Body of pancreas (tissue), 4 donors: ENCODE results near the gene N4BP2L2.

Source experiments
- POLR2A ChIP-seq, 3 donors: fragments of 450-650 bp; IDR thresholded peaks; one replicate each; pipeline ENCODE4 v1.6.1; 2016; ENCODE audit warnings: antibody characterized with exemption in 3 of 3, mild to moderate bottlenecking in 2 of 3
- TF ChIP-seq, protein P1 (sequence below), 7 experiments: fragments of 450-650 bp in 4 of 7; fragments of 200-600 bp in 3 of 7; sonication (generic) in 3 of 7; IDR thresholded peaks; one replicate each; pipeline ENCODE4 v1.5.1; 2016 to 2019; ENCODE audit warnings: antibody characterized with exemption in 7 of 7

DNA sequence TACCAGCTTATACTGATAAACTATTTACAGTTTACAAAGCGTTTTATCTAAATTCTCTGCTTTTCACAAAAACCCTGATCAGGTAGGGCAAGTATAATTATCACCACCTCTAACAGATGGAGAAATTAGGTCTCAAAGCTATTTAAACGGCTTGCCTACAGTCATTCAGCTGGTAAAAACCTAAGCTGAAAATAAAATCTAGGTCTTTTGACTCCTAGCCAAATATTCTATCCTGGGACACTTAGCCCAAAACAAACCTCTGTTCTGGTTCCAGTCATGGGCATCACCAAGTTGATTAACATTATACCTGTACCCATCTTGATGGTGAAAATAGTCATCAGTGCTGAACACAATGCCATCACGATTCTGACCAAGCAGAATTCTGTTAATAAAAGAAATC is 11.4 kb downstream of the N4BP2L2 start:
- TF ChIP-seq, protein P1, sequence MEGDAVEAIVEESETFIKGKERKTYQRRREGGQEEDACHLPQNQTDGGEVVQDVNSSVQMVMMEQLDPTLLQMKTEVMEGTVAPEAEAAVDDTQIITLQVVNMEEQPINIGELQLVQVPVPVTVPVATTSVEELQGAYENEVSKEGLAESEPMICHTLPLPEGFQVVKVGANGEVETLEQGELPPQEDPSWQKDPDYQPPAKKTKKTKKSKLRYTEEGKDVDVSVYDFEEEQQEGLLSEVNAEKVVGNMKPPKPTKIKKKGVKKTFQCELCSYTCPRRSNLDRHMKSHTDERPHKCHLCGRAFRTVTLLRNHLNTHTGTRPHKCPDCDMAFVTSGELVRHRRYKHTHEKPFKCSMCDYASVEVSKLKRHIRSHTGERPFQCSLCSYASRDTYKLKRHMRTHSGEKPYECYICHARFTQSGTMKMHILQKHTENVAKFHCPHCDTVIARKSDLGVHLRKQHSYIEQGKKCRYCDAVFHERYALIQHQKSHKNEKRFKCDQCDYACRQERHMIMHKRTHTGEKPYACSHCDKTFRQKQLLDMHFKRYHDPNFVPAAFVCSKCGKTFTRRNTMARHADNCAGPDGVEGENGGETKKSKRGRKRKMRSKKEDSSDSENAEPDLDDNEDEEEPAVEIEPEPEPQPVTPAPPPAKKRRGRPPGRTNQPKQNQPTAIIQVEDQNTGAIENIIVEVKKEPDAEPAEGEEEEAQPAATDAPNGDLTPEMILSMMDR (IDR thresholded peaks at IDR 0.05): no peak
- TF ChIP-seq POLR2A (IDR thresholded peaks at IDR 0.05): no peak
